Smooth muscle cell (in vitro differentiated cells): ENCODE results near the gene LPIN2. TPM values are rescaled to one million over a fixed set of nuclear protein-coding genes. Genes with fewer than 3 reads are reported as not detected.

Experiments
- DNase-seq: peaks from one replicate; lab custom pipeline; 2025; ENCODE audit not compliant: unreplicated experiment; lab: John Stamatoyannopoulos, UW
- H2AFZ ChIP-seq: fragments of 200-600 bp; sonication (generic); 2 replicates; pipeline ENCODE4 v1.6.0; 2016; ENCODE audit warnings: antibody characterized with exemption, low read depth, mild to moderate bottlenecking
- H3F3A ChIP-seq: fragments of 200-600 bp; sonication (generic); 2 replicates; pipeline ENCODE4 v1.6.0; 2017; ENCODE audit warnings: antibody characterized with exemption, low read depth
- H3K27ac ChIP-seq: fragments of 200-600 bp; sonication (generic); 2 replicates; pipeline ENCODE4 v1.5.1; 2016; ENCODE audit warnings: low read depth, mild to moderate bottlenecking
- H3K27me3 ChIP-seq: fragments of 200-600 bp; sonication (generic); 2 replicates; pipeline ENCODE4 v1.6.1; 2016; ENCODE audit warnings: low read depth, mild to moderate bottlenecking
- H3K36me3 ChIP-seq: fragments of 200-600 bp; sonication (generic); 2 replicates; pipeline ENCODE4 v1.5.1; 2016; ENCODE audit warnings: low read depth
- H3K4me1 ChIP-seq: fragments of 200-600 bp; sonication (generic); 2 replicates; pipeline ENCODE4 v1.5.1; 2016; ENCODE audit warnings: low read depth
- H3K4me2 ChIP-seq: fragments of 200-600 bp; sonication (generic); 2 replicates; pipeline ENCODE4 v1.6.0; 2016; ENCODE audit warnings: mild to moderate bottlenecking
- H3K4me3 ChIP-seq: fragments of 200-600 bp; sonication (generic); 2 replicates; pipeline ENCODE4 v1.5.1; 2016; ENCODE audit warnings: mild to moderate bottlenecking
- H3K79me2 ChIP-seq: fragments of 200-600 bp; sonication (generic); 2 replicates; pipeline ENCODE4 v1.6.0; 2016; ENCODE audit warnings: low read depth, mild to moderate bottlenecking
- H3K9ac ChIP-seq: fragments of 200-600 bp; sonication (generic); 2 replicates; pipeline ENCODE4 v1.6.0; 2016; ENCODE audit warnings: low read depth
- H3K9me3 ChIP-seq: fragments of 200-600 bp; sonication (generic); replicated peaks from 2 replicates; pipeline ENCODE4 v1.5.1; 2016; ENCODE audit warnings: low read depth
- H4K20me1 ChIP-seq: fragments of 200-600 bp; sonication (generic); 2 replicates; pipeline ENCODE4 v1.6.0; 2016; ENCODE audit warnings: low read depth
- WGBS: methylation state at CpG from one replicate; pipeline ENCODE4 v1.1.7; 2016; ENCODE audit warnings: low lambda C conversion rate; 5-methylcytosine and 5-hydroxymethylcytosine counted together
- polyA plus RNA-seq: library from polyadenylated mRNA; unstranded; fragments of >200 nt; fragmentation: Nextera tagmentation; extraction: Ambion mirVana; gene quantifications from 2 replicates; pipeline ENCODE4 v1.2.1, GENCODE V29; 2016
- total RNA-seq: library from RNA; depleted of rRNA; stranded (reverse); fragments of >200 nt; gene quantifications from 2 replicates; pipeline ENCODE4 v1.2.3, GENCODE V29; 2014
- TF ChIP-seq, protein P1 (sequence below): fragments of 200-600 bp; sonication (generic); IDR thresholded peaks from 2 replicates; pipeline ENCODE4 v1.5.1; 2017; ENCODE audit warnings: borderline replicate concordance, mild to moderate bottlenecking, antibody characterized with exemption; ENCODE audit not compliant: insufficient read depth, poor library complexity, severe bottlenecking

LPIN2 gene
- total and polyA plus RNA-seq, 2 experiments from 2014 or later: 15.4 to 20.0 TPM

DNA sequence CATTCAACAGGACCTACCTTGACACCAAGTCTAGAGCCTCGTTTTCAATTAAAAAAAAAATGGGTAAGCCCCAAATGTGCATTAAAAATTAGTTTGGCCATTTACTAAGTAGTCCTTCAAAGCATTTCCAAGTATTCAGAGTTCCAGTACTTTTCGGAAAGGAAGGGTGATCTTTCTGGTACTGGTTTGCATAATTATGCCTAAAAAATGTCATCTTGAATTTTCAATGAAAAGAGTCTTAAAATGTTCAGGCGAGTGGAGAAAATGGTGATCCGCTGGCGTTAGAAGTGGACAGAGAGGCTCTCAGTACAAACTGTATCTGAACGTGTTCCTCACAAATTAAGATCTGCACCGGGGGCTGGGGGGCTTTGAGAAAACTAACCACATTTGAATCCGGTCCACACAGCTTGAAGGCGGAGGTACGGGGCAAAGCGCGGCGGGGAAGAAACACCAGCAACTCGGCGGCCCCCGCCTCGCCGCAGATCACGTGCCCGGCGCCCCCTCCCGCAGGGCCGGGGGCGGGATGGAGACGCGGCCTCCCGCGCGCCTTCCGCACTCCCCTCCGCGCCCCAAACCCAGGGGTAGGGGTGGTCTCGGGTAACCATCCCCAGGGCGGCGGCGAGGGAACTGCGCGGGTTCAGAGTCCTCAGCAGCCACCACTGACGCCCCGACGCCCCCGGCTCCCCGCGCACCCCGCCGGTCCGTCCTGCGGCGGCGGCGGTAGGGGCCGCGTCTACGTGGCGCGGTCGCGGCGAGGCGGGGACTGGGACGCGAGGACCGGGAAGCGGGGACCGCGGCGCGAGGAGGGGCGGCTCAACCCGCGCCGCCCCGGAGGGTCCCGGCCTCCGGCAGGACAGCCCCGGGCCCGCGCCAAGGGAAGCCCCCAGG lies 564 bp downstream of the LPIN2 start:
- no peaks in the 10 kb centered on the region for H3K9me3 ChIP-seq
- DNase-seq: no peak
- peak overlapping the region; percentile 80 for H3K27ac ChIP-seq
- peaks cover 46% of the 10 kb centered on the region for H3K79me2 ChIP-seq
- peak overlapping the region; percentile 80 for H3K9ac ChIP-seq
- WGBS: 3% methylated on average over 34 of the region's 78 CpGs
- TF ChIP-seq, protein P1, sequence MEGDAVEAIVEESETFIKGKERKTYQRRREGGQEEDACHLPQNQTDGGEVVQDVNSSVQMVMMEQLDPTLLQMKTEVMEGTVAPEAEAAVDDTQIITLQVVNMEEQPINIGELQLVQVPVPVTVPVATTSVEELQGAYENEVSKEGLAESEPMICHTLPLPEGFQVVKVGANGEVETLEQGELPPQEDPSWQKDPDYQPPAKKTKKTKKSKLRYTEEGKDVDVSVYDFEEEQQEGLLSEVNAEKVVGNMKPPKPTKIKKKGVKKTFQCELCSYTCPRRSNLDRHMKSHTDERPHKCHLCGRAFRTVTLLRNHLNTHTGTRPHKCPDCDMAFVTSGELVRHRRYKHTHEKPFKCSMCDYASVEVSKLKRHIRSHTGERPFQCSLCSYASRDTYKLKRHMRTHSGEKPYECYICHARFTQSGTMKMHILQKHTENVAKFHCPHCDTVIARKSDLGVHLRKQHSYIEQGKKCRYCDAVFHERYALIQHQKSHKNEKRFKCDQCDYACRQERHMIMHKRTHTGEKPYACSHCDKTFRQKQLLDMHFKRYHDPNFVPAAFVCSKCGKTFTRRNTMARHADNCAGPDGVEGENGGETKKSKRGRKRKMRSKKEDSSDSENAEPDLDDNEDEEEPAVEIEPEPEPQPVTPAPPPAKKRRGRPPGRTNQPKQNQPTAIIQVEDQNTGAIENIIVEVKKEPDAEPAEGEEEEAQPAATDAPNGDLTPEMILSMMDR: no peak
- no peaks in the 10 kb centered on the region for H3K36me3 ChIP-seq
- H3K27me3 ChIP-seq: no peaks in the 10 kb centered on the region
- H2AFZ ChIP-seq: peak overlapping the region; percentile 81
- peaks cover 24% of the 10 kb centered on the region for H4K20me1 ChIP-seq
- peak overlapping the region; percentile 85 for H3K4me3 ChIP-seq
- peaks cover 4% of the 10 kb centered on the region for H3K4me1 ChIP-seq
- H3F3A ChIP-seq: no peaks in the 10 kb centered on the region
- peak overlapping the region; percentile 88 for H3K4me2 ChIP-seq

DNA sequence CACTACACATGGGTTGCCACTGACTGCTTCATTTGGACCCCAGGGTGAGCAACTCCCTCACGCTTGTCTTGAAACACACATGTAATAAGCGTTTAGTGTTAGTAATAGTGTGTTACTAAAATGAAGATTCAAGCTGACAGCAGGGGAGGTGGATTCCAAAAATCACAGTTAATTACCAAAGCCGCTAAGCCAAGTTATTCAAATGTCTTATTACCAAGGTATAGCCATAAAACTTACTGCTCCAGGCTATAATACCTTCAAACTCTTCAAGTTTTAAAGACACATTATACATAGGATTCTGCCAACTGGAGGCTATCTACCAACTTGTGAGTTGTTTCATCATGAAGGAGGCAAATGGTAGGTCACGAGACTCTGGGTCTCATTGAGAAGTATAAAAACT lies 2.9 kb downstream of the LPIN2 start:
- Histone ChIP-seq H3K4me3 (no peak overlapping the region), H3F3A (no peaks in the 10 kb centered on the region), H3K4me1 (peaks cover 4% of the 10 kb centered on the region), H3K4me2 (no peak overlapping the region), H3K27me3 (no peaks in the 10 kb centered on the region), H3K36me3 (no peaks in the 10 kb centered on the region), H3K79me2 (peaks cover 64% of the 10 kb centered on the region), H4K20me1 (peaks cover 34% of the 10 kb centered on the region), H3K9ac (no peak overlapping the region), H2AFZ (no peak overlapping the region), H3K27ac (no peak overlapping the region), H3K9me3 (no peaks in the 10 kb centered on the region)
- 96% methylated on average over 4 of the region's 4 CpGs for WGBS
- DNase-seq: no peak
- TF ChIP-seq, protein P1: no peak

GRCh38 chr18:3008541-3008940 lies 4.4 kb downstream of the LPIN2 start:
- TF ChIP-seq, protein P1: no peak
- H3K79me2 ChIP-seq: peaks cover 78% of the 10 kb centered on the region
- no peak overlapping the region for H3K9ac ChIP-seq
- no peaks in the 10 kb centered on the region for H3F3A ChIP-seq
- no peaks in the 10 kb centered on the region for H3K9me3 ChIP-seq
- H3K27ac ChIP-seq: peak overlapping the region; percentile 14
- H4K20me1 ChIP-seq: peaks cover 36% of the 10 kb centered on the region
- no peaks in the 10 kb centered on the region for H3K36me3 ChIP-seq
- peaks cover 4% of the 10 kb centered on the region for H3K4me1 ChIP-seq
- DNase-seq: no peak
- WGBS: 66% methylated on average over 4 of the region's 4 CpGs
- no peak overlapping the region for H2AFZ ChIP-seq
- no peak overlapping the region for H3K4me2 ChIP-seq
- H3K4me3 ChIP-seq: no peak overlapping the region
- no peaks in the 10 kb centered on the region for H3K27me3 ChIP-seq

- Histone ChIP-seq H3K4me2 (no peak overlapping the region), H3K27ac (no peak overlapping the region), H3K9ac (no peak overlapping the region), H3K79me2 (peaks cover 84% of the 10 kb centered on the region), H3F3A (no peaks in the 10 kb centered on the region), H3K27me3 (no peaks in the 10 kb centered on the region), H3K4me1 (peaks cover 4% of the 10 kb centered on the region), H4K20me1 (peaks cover 36% of the 10 kb centered on the region), H2AFZ (no peak overlapping the region), H3K9me3 (no peaks in the 10 kb centered on the region), H3K36me3 (no peaks in the 10 kb centered on the region), H3K4me3 (no peak overlapping the region)
- 68% methylated on average over 3 of the region's 3 CpGs for WGBS
- DNase-seq: no peak
- TF ChIP-seq, protein P1: no peak
Observed at GRCh38 chr18:3007491-3007890, 5.5 kb downstream of the LPIN2 start.
